K562 (cell line): ENCODE data around the gene EZH1. TPM values are rescaled to one million over a fixed set of nuclear protein-coding genes. Genes with fewer than 3 reads are reported as not detected.

Experiments used
- FOXP1 ChIP-seq: sonication (generic); formaldehyde crosslinking; IDR thresholded peaks from 2 replicates; pipeline ENCODE4 v1.8.0; 2022; ENCODE audit warnings: mild to moderate bottlenecking, missing genetic modification reagents
- KLF6 ChIP-seq: fragments of 250-450 bp; sonication (Bioruptor Pico); IDR thresholded peaks from 2 replicates; pipeline ENCODE4 v1.4.0; 2020; ENCODE audit warnings: mild to moderate bottlenecking, moderate library complexity, borderline replicate concordance
- MLLT1 ChIP-seq, 2 experiments: fragments of 450-650 bp; IDR thresholded peaks; 2 replicates each; pipeline ENCODE4 v1.6.1; 2016
- MTA3 ChIP-seq: fragments of 450-650 bp; formaldehyde crosslinking; IDR thresholded peaks from 2 replicates; pipeline ENCODE4 v1.6.1; 2017; ENCODE audit warnings: mild to moderate bottlenecking, borderline replicate concordance
- OTX1 ChIP-seq: fragments of 450-650 bp; formaldehyde crosslinking; IDR thresholded peaks from 2 replicates; pipeline ENCODE4 v1.4.0; 2022; ENCODE audit warnings: mild to moderate bottlenecking
- PBX2 ChIP-seq, 2 experiments: IDR thresholded peaks in 1 of 2; conservative IDR thresholded peaks in 1 of 2; 2 replicates each; pipeline ENCODE4 v1.6.1; 2016; ENCODE audit warnings: low read depth in 2 of 2, mild to moderate bottlenecking in 1 of 2, missing compliant biosample characterization in 1 of 2, missing genetic modification characterization in 1 of 2, moderate library complexity in 1 of 2
- RFX1 ChIP-seq: fragments of 450-650 bp; IDR thresholded peaks from 2 replicates; pipeline ENCODE4 v1.6.1; 2016; ENCODE audit warnings: mild to moderate bottlenecking, moderate library complexity
- RHOXF2B ChIP-seq: fragments of 250-450 bp; sonication (Bioruptor Pico); conservative IDR thresholded peaks from 2 replicates; pipeline ENCODE4 v1.5.1; 2021
- SREBF1 ChIP-seq: fragments of 150-350 bp; IDR thresholded peaks from 2 replicates; pipeline ENCODE4 v1.6.1; 2014; ENCODE audit warnings: antibody characterized with exemption, low read depth, low read length, borderline replicate concordance
- ZNF785 ChIP-seq: fragments of 250-450 bp; sonication (Bioruptor Pico); IDR thresholded peaks from 2 replicates; pipeline ENCODE4 v1.4.0; 2020; ENCODE audit warnings: mild to moderate bottlenecking
- polyA plus RNA-seq, 8 experiments: library from polyadenylated mRNA; depleted of rRNA in 4 of 8; stranded (reverse) in 5 of 8; unstranded in 3 of 8; fragments of >200 nt; fragmentation: Nextera tagmentation in 2 of 8; fragmentation: Illumina TruSeq in 1 of 8; extraction: Ambion mirVana in 2 of 8; extraction: Trizol in 1 of 8; gene quantifications; 2 replicates each; pipeline versions ENCODE4 v1.2.1 to v1.2.3, GENCODE V29; 2011 to 2014; ENCODE audit warnings: inconsistent platforms in 1 of 8, missing spikeins in 1 of 8
- total RNA-seq, 7 experiments: library from RNA; depleted of rRNA in 6 of 7; stranded (reverse); fragments of >200 nt in 6 of 7; fragmentation: Illumina TruSeq in 2 of 7; extraction: Trizol in 2 of 7; gene quantifications; 2 replicates each; pipeline versions ENCODE4 v1.2.1 to v1.2.3, GENCODE V29; 2011 to 2021; ENCODE audit warnings: low replicate concordance in 1 of 7
- TF ChIP-seq, protein P1 (sequence below): sonication (generic); formaldehyde crosslinking; IDR thresholded peaks from 2 replicates; pipeline ENCODE4 v1.9.0; 2022; ENCODE audit warnings: mild to moderate bottlenecking, missing genetic modification reagents
- TF ChIP-seq, protein P2 (sequence below), 2 experiments: fragments of 200-800 bp in 1 of 2; sonication (Bioruptor generic) in 1 of 2; sonication (generic) in 1 of 2; formaldehyde crosslinking in 1 of 2; IDR thresholded peaks in 1 of 2; conservative IDR thresholded peaks in 1 of 2; 2 replicates each; pipeline versions ENCODE4 v1.5.0 to v1.6.1; 2016 to 2020; ENCODE audit warnings: missing compliant biosample characterization in 1 of 2, missing genetic modification characterization in 1 of 2, missing genetic modification reagents in 1 of 2
- TF ChIP-seq, protein P3 (sequence below): fragments of 250-450 bp; sonication (Bioruptor Pico); IDR thresholded peaks from 2 replicates; pipeline ENCODE4 v1.5.0; 2021; ENCODE audit warnings: mild to moderate bottlenecking, moderate library complexity
- TF ChIP-seq, protein P4 (sequence below): sonication (generic); formaldehyde crosslinking; IDR thresholded peaks from 2 replicates; pipeline ENCODE4 v1.8.0; 2022; ENCODE audit warnings: mild to moderate bottlenecking, missing genetic modification reagents, borderline replicate concordance

EZH1 gene
- total and polyA plus RNA-seq, 9 of the 15 experiments (the other 6 are each of a cell fraction or from before 2014, with no cell fraction given), result 8.6 to 40.8 (median 22.9) TPM

DNA sequence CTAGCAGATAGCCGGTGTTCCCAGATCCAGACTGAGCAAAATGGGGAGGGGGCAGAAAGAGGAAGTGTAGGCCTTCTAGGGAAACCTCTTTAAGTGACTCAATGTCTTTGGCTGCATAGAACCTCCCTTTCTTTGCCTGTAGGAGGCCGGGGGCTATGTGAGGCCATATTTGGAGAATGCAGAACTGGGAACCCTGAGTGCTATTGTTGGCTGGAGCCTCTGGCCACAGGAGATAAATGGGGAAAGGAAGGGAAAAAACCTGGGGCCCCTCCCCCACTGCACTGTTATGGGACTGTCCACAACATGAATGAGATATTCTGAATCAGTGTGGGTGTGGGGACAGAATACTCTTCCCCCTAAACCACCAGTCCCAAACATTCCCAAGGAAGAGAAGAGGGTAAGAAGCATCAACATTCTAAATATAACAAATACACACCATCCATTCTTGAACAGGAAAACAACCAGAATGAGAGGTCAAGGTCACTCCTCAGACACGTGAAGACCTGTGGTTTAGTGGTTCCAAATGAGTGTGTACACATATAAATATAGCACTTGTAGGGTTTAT, 30.8 kb upstream of the EZH1 start (continued):
- TF ChIP-seq, protein P1, sequence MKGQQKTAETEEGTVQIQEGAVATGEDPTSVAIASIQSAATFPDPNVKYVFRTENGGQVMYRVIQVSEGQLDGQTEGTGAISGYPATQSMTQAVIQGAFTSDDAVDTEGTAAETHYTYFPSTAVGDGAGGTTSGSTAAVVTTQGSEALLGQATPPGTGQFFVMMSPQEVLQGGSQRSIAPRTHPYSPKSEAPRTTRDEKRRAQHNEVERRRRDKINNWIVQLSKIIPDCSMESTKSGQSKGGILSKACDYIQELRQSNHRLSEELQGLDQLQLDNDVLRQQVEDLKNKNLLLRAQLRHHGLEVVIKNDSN (CRISPR knock-in tag), result peak; percentile 64
- 0 out of 2 replicates have a peak, but pooled peaks have one; percentile 3 for TF ChIP-seq FOXP1
- no peak for TF ChIP-seq MLLT1 (IDR thresholded peaks at IDR 0.05)
- TF ChIP-seq, protein P2, sequence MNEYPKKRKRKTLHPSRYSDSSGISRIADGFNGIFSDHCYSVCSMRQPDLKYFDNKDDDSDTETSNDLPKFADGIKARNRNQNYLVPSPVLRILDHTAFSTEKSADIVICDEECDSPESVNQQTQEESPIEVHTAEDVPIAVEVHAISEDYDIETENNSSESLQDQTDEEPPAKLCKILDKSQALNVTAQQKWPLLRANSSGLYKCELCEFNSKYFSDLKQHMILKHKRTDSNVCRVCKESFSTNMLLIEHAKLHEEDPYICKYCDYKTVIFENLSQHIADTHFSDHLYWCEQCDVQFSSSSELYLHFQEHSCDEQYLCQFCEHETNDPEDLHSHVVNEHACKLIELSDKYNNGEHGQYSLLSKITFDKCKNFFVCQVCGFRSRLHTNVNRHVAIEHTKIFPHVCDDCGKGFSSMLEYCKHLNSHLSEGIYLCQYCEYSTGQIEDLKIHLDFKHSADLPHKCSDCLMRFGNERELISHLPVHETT (CRISPR knock-in tag; conservative IDR thresholded peaks at IDR 0.05 in 1 of 2, IDR thresholded peaks at IDR 0.05 in 1 of 2), result 0 out of 4 replicates have a peak, but pooled peaks of 1 of the 2 experiments have one; percentile 24
- TF ChIP-seq, protein P3, sequence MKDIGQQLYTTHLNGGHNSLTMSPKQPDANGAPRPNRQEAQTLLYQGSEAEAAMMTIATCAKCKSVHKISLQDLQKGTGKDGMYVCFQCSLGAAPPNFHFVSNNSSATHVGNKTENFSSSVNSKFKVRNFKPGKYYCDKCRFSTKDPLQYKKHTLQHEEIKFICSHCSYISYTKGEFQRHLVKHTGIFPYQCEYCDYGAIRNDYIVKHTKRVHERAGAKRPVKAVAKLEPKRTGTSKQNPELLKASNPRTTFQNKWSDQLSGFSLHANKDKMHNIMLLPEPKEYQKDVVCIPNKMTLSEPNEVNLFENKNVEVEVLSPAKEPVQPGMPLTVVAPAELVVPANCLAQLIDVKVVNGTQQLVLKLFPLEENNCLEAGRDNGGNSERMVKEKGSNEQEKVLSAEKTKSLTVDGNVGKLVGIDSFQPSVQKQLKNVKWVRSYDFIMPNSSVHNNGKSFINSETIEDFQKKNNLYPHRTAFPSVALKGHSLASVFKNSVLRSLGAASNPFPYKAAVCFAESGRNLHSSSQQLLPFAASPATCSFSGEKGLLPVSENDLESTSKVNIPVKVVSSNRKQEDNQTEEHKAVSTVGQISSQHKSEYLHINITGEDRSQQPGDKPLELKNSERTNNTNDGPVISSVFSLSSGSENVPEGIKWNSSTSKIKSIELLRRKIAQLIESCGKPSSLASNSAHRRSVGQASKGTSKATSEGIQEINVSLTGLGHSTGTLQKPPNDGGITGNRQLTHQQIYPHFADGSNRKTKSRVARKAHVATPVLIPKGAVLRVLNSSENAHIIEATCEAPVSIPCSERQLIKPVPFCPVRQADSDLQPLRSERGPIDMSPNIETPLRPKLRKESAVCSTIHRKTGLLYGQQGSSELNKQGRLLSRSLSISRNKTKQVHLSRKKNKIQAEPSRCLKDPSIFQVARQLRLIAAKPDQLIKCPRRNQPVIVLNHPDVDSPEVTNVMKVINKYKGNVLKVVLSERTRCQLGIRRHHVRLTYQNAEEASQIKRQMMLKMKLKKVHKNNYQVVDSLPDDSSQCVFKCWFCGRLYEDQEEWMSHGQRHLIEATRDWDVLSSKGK (CRISPR knock-in tag), result no peak
- no peak for TF ChIP-seq KLF6 (CRISPR knock-in tag)
- TF ChIP-seq OTX1 (CRISPR knock-in tag), result no peak
- TF ChIP-seq, protein P4, sequence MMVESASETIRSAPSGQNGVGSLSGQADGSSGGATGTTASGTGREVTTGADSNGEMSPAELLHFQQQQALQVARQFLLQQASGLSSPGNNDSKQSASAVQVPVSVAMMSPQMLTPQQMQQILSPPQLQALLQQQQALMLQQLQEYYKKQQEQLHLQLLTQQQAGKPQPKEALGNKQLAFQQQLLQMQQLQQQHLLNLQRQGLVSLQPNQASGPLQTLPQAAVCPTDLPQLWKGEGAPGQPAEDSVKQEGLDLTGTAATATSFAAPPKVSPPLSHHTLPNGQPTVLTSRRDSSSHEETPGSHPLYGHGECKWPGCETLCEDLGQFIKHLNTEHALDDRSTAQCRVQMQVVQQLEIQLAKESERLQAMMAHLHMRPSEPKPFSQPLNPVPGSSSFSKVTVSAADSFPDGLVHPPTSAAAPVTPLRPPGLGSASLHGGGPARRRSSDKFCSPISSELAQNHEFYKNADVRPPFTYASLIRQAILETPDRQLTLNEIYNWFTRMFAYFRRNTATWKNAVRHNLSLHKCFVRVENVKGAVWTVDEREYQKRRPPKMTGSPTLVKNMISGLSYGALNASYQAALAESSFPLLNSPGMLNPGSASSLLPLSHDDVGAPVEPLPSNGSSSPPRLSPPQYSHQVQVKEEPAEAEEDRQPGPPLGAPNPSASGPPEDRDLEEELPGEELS (CRISPR knock-in tag), result no peak
- TF ChIP-seq PBX2 (CRISPR knock-in tag; IDR thresholded peaks at IDR 0.05; ENCODE audit: low read depth), result no peak
- TF ChIP-seq PBX2 (tag; conservative IDR thresholded peaks at IDR 0.05; ENCODE audit: low read depth), result 0 out of 2 replicates have a peak, but pooled peaks have one; percentile 15
- TF ChIP-seq RHOXF2B (CRISPR knock-in tag), result no peak
- TF ChIP-seq MTA3, result no peak
- no peak for TF ChIP-seq ZNF785
- TF ChIP-seq RFX1, result no peak
- TF ChIP-seq SREBF1, result no peak
